Activated T-cell treated with anti-CD3 and anti-CD28 coated beads, Interleukin-2, amount 50 U/mL, for 72 hours (primary cell): Measurements from ENCODE around the gene USP32. TPM values are rescaled to one million over a fixed set of nuclear protein-coding genes. Genes with fewer than 3 reads are reported as not detected.

Experiments
- ATAC-seq, 2 donors: fragments of 150-1000 bp; cut with Tn5 transposase; replicated peaks in 1 of 2; 2 replicates each; pipeline ENCODE4 v1.10.0; 2021; ENCODE audit warnings: moderate library complexity in 2 of 2, mild to moderate bottlenecking in 1 of 2
- DNase-seq, 2 donors: peaks; one replicate each; pipeline ENCODE4 v3.0.0; 2021 to 2022; ENCODE audit warnings: mixed read lengths in 1 of 2
- H3K27ac Mint-ChIP-seq: one replicate; pipeline ENCODE4 v1.8.0; 2022; ENCODE audit warnings: mild to moderate bottlenecking, moderate library complexity, mixed read lengths
- H3K27me3 Mint-ChIP-seq: one replicate; pipeline ENCODE4 v1.8.0; 2022; ENCODE audit warnings: low read depth, mixed read lengths
- H3K36me3 Mint-ChIP-seq, 2 donors: one replicate each; pipeline ENCODE4 v1.8.0; 2022; ENCODE audit warnings: mixed read lengths in 2 of 2, mild to moderate bottlenecking in 1 of 2; ENCODE audit not compliant: insufficient read depth in 2 of 2
- H3K4me1 Mint-ChIP-seq: one replicate; pipeline ENCODE4 v1.8.0; 2022; ENCODE audit warnings: low read depth, mixed read lengths
- H3K4me3 Mint-ChIP-seq, 2 donors: one replicate each; pipeline ENCODE4 v1.8.0; 2022; ENCODE audit warnings: mild to moderate bottlenecking in 2 of 2, mixed read lengths in 2 of 2, moderate library complexity in 2 of 2
- H3K9me3 Mint-ChIP-seq, 2 donors: one replicate each; pipeline ENCODE4 v1.8.0; 2022; ENCODE audit warnings: mixed read lengths in 2 of 2
- total RNA-seq, 2 donors: library from RNA; stranded (reverse); gene quantifications; one replicate each; pipeline ENCODE4 v1.2.3, GENCODE V29; 2022

Gene USP32
- total RNA-seq, 2 donors from 2014 or later, result 42.4 to 48.8 TPM

GRCh38 chr17:60314423-60314822 lies 77.5 kb downstream of the USP32 start:
- Mint-ChIP-seq H3K4me1 (peaks cover 11% of the 10 kb centered on the region), H3K36me3 (peaks cover 0 to 4% of the 10 kb centered on the region in 2 donors), H3K9me3 (peaks cover 0 to 2% of the 10 kb centered on the region in 2 donors), H3K27me3 (no peaks in the 10 kb centered on the region), H3K27ac (peak overlapping the region; percentile 77), H3K4me3 (no peak overlapping the region)
- ATAC-seq, result no peak
- no peak for DNase-seq

GRCh38 chr17:60311936-60312335 lies 80.0 kb downstream of the USP32 start:
- H3K27me3 Mint-ChIP-seq, result no peaks in the 10 kb centered on the region

DNA sequence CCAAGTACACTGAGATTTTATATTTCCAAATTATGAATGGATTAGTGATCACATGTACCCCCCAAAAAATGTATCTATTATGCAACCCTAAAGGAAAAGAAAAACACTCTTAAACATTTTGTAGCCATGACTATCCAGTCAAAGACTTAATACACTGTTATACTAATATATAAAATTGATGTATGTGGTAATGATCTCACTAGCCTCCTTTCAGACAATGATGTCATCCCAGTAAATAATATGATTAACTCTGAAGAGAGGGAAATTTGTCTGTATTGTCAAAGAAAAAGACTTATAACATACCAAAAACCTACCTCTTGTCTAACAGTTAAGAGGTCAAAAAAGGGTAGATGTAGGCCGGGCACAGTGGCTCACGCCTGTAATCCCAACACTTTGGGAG lies 80.7 kb downstream of the USP32 start:
- DNase-seq (no peak), ATAC-seq (no peak)
- Mint-ChIP-seq H3K27me3 (no peaks in the 10 kb centered on the region), H3K4me3 (no peak overlapping the region), H3K27ac (no peak overlapping the region), H3K9me3 (peaks cover 0 to 2% of the 10 kb centered on the region in 2 donors), H3K36me3 (peaks cover 0 to 4% of the 10 kb centered on the region in 2 donors), H3K4me1 (peaks cover 12% of the 10 kb centered on the region)

More at GRCh38 chr17:60311936-60312335, 80.0 kb downstream of the USP32 start:
- ATAC-seq, result no peak
- H3K4me1 Mint-ChIP-seq, result peaks cover 11% of the 10 kb centered on the region
- H3K36me3 Mint-ChIP-seq, result peaks cover 0 to 4% of the 10 kb centered on the region in 2 donors
- H3K4me3 Mint-ChIP-seq, result no peak overlapping the region
- no peak for DNase-seq
- H3K27ac Mint-ChIP-seq, result no peak overlapping the region
- H3K9me3 Mint-ChIP-seq, result peaks cover 0 to 2% of the 10 kb centered on the region in 2 donors

DNA sequence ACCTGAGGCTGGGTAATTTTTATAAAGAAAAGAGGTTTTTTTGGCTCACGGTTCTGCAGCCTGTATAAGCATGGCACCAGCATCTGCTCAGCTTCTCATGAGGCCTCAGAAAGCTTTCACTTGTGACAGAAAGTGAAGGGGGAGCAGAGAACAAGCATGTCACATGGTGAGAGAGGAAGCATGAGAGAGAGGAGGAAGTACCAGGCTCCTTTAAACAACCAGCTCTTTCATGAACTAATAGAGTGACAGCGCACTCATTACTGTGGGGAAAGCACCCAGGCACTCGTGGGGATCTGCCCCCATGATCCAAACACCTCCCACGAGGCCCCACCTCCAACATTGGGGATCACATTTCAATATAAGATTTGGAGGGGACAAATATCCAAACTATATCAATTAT lies 86.8 kb downstream of the USP32 start:
- Mint-ChIP-seq H3K36me3 (peaks cover 0 to 1% of the 10 kb centered on the region in 2 donors), H3K27me3 (no peaks in the 10 kb centered on the region), H3K27ac (peak overlapping the region; percentile 40), H3K4me3 (peak overlapping the region in 1 of 2 donors; percentile 51), H3K4me1 (peaks cover 27% of the 10 kb centered on the region), H3K9me3 (no peaks in the 10 kb centered on the region)
- DNase-seq, result no peak
- peak in 1 of 2 donors; percentile 66 for ATAC-seq

- ATAC-seq (no peak), DNase-seq (no peak)
- Mint-ChIP-seq H3K27me3 (no peaks in the 10 kb centered on the region), H3K9me3 (no peaks in the 10 kb centered on the region), H3K4me1 (peaks cover 27% of the 10 kb centered on the region), H3K4me3 (no peak overlapping the region), H3K27ac (no peak overlapping the region), H3K36me3 (no peaks in the 10 kb centered on the region)
Observed at GRCh38 chr17:60304502-60304901, 87.4 kb downstream of the USP32 start.

- no peaks in the 10 kb centered on the region for H3K27me3 Mint-ChIP-seq
Observed at GRCh38 chr17:60303406-60304099, 88.4 kb downstream of the USP32 start.

GRCh38 chr17:60301649-60302048 lies 90.3 kb downstream of the USP32 start:
- no peaks in the 10 kb centered on the region for H3K36me3 Mint-ChIP-seq
- no peaks in the 10 kb centered on the region for H3K27me3 Mint-ChIP-seq
- DNase-seq (no peak), ATAC-seq (no peak)
- H3K4me3 Mint-ChIP-seq, result no peak overlapping the region
- H3K4me1 Mint-ChIP-seq, result peaks cover 27% of the 10 kb centered on the region
- H3K9me3 Mint-ChIP-seq, result no peaks in the 10 kb centered on the region
- no peak overlapping the region for H3K27ac Mint-ChIP-seq

More at GRCh38 chr17:60303406-60304099, 88.4 kb downstream of the USP32 start:
- H3K4me1 Mint-ChIP-seq, result peaks cover 27% of the 10 kb centered on the region
- H3K9me3 Mint-ChIP-seq, result no peaks in the 10 kb centered on the region
- ATAC-seq (no peak), DNase-seq (no peak)
- H3K27ac Mint-ChIP-seq, result peak overlapping the region; percentile 33
- H3K4me3 Mint-ChIP-seq, result peak overlapping the region in 1 of 2 donors; percentile 17
- no peaks in the 10 kb centered on the region for H3K36me3 Mint-ChIP-seq

DNA sequence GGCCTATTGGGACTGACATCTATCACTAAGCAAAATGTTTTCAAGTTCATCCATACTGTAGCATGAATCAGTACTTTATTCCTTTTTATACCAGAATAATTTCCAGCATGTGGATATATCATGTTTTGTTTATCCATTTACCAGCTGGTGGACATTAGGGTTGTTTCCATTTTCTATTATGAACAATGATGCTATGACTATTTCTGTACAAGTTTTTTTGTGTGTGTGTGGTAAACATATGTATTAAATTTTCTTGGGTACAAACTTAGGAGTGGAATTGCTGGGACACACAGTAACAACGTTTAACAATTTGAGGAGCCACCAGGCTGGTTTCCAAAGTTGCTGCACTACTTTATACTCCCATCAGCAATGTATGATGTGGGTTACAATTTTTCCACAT lies 91.0 kb downstream of the USP32 start:
- H3K4me3 Mint-ChIP-seq, result no peak overlapping the region
- DNase-seq (no peak), ATAC-seq (no peak)
- H3K27me3 Mint-ChIP-seq, result no peaks in the 10 kb centered on the region
- H3K27ac Mint-ChIP-seq, result no peak overlapping the region
- H3K4me1 Mint-ChIP-seq, result peaks cover 24% of the 10 kb centered on the region
- no peaks in the 10 kb centered on the region for H3K9me3 Mint-ChIP-seq
- H3K36me3 Mint-ChIP-seq, result no peaks in the 10 kb centered on the region

GRCh38 chr17:60300011-60300410 lies 91.9 kb downstream of the USP32 start:
- DNase-seq, result no peak
- ATAC-seq, result no peak
- no peaks in the 10 kb centered on the region for H3K27me3 Mint-ChIP-seq
- H3K27ac Mint-ChIP-seq, result no peak overlapping the region
- H3K9me3 Mint-ChIP-seq, result no peaks in the 10 kb centered on the region
- H3K4me3 Mint-ChIP-seq, result no peak overlapping the region
- peaks cover 14% of the 10 kb centered on the region for H3K4me1 Mint-ChIP-seq
- no peaks in the 10 kb centered on the region for H3K36me3 Mint-ChIP-seq

GRCh38 chr17:60297760-60298401 lies 94.1 kb downstream of the USP32 start:
- no peak overlapping the region for H3K4me3 Mint-ChIP-seq
- no peak overlapping the region for H3K27ac Mint-ChIP-seq
- H3K27me3 Mint-ChIP-seq, result no peaks in the 10 kb centered on the region
- ATAC-seq (no peak), DNase-seq (no peak)
- no peaks in the 10 kb centered on the region for H3K4me1 Mint-ChIP-seq
- H3K36me3 Mint-ChIP-seq, result peaks cover 0 to 2% of the 10 kb centered on the region in 2 donors
- no peaks in the 10 kb centered on the region for H3K9me3 Mint-ChIP-seq

DNA sequence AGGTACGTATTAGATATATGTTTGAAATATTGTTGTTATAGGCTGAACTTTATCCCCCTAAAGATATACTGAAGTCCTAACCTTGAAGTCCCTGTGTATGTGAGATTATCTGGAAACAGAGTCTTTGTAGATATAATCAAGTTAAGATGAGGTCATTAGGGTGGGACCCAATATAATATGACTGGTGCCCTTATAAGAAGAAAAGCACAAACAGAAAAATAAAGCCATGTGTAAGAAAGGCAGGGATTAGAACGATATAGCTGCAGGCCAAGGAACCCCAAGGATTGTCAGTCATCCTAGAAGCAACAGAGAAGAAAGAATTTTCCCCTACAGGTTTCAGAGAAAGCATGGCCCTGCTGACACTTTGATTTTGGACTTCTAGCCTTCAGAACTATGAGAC lies 95.8 kb downstream of the USP32 start:
- Mint-ChIP-seq H3K4me1 (no peaks in the 10 kb centered on the region), H3K27ac (no peak overlapping the region), H3K36me3 (peaks cover 0 to 2% of the 10 kb centered on the region in 2 donors), H3K4me3 (no peak overlapping the region), H3K9me3 (no peaks in the 10 kb centered on the region), H3K27me3 (no peaks in the 10 kb centered on the region)
- no peak for ATAC-seq
- DNase-seq, result no peak

- Mint-ChIP-seq H3K27me3 (no peaks in the 10 kb centered on the region), H3K4me3 (no peak overlapping the region), H3K9me3 (no peaks in the 10 kb centered on the region), H3K27ac (no peak overlapping the region), H3K36me3 (peaks cover 0 to 2% of the 10 kb centered on the region in 2 donors), H3K4me1 (no peaks in the 10 kb centered on the region)
- no peak for DNase-seq
- ATAC-seq, result no peak
Observed at GRCh38 chr17:60293580-60294335, 98.2 kb downstream of the USP32 start.

DNA sequence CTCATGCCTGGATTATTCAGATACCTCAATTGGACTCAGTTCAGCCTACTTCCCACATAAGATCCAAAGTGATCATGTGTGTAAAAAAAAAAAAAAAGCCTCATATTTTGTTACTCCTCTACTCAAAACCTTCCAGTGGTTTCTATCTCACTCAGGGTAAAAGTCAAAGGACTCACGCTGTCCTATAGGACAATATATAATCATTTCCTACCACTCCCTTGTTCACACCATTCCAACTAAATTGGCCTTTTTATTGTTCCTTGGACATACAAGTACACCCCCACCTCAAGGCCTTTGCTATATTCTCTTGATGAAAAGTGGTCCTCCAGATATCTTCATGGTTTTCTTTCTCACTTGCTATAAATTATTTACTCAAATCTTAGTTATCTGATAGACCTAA lies 99.2 kb downstream of the USP32 start:
- DNase-seq (no peak), ATAC-seq (no peak)
- H3K9me3 Mint-ChIP-seq, result no peaks in the 10 kb centered on the region
- no peaks in the 10 kb centered on the region for H3K4me1 Mint-ChIP-seq
- H3K4me3 Mint-ChIP-seq, result no peak overlapping the region
- peaks cover 0 to 2% of the 10 kb centered on the region in 2 donors for H3K36me3 Mint-ChIP-seq
- no peak overlapping the region for H3K27ac Mint-ChIP-seq
- H3K27me3 Mint-ChIP-seq, result no peaks in the 10 kb centered on the region
